Stimulated activated CD8-positive, alpha-beta memory T cell treated with anti-CD3 and anti-CD28 coated beads, Interleukin-2, amount 100 ng/mL, for 1 hour (primary cell): ENCODE data around the gene ZER1.
"Not testable (repeated sequence)": the region's sequence is repeated elsewhere in the genome, so short reads cannot be mapped to it uniquely, and the experiment has no call there.

Experiments
- DNase-seq, 2 donors: peaks; one replicate each; pipeline ENCODE4 v3.0.0-alpha.2; 2020; ENCODE audit warnings: low read depth in 2 of 2

The ZER1 gene

DNA sequence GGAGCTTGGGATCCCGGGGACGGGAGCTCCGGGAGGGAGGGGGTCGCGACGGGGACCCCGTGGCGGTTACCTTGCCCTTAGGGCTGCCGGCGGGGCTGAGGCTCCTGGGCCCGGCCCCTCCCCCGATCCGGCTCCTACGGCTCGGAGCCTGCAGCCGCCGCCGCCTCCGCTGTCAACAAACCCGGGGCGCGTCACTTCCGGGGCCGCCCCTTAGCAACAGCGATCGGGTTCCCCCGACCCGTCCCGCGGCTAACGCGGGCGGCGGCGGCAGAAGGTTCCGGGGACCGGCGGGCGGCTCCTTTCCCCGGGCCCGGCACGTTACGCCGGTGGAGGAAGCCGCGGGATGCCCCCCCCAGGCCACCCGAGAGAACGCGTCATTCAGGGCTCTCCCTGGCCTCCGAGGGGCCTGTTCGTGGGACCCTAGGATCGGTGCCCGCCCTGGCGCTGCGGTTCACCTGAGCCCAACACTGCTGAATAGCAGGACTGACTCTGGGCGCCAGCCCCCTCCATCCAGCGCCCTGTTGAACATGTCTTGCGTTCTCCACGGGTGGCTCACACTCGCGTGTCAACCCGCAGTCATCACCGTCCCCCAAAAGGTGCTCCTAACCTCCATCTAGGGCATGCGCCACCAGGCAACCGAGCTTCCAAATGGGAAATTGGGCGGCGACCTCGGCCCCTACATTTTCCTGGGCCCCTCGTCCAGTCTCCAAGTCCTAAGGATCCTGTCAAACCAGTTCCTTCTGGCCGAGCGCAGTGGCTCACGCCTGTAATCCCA lies at the start of gene ZER1:
TSS of gene ZER1 (minus strand) at position 183 of the 775 bp plus-strand sequence. CDS start 16,362 bp downstream, outside the sequence.
- DNase-seq = peak; percentile 87 to 89

DNA sequence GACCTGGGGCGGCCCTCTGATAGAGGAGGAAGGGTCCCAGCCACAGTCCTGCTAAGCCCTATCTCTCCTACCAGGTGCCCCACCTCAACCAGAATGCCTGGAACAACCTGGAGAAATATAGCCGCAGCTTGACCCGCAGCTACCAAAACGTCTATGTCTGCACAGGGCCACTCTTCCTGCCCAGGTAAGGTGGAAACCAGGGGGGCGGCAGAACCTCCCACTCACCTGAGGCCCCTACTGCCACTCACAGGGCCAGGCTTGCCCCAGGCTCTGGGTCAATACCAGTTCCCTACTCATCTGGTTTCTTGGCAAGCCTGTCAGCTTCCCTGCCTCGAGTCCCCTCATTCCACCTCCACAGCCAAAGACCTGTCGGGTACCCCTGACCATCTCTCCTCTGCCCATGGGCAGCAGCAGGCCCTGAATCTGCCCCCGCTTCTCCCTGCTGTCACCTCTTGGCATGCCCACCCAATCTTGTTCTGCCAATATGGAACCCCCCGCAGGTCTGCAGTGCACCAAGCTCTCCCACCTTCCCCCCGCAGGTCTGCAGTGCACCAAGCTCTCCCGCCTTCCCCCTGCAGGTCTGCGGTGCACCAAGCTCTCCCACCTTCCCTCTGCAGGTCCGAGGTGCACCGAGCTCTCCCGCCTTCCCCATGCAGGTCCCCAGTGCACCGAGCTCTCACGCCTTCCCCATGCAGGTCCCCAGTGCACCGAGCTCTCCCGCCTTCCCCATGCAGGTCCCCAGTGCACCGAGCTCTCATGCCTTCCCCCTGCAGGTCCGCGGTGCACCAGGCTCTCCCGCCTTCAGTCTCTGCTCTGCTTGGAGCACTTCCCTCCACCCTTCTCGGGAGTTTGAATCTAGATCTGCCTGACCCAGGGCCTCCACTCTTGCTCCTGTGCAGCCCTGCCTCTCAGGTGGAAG lies 49.2 kb upstream of the ZER1 start:
- DNase-seq = no peak

- no peak for DNase-seq
These were observed 48.3 kb upstream of the ZER1 start for GRCh38 chr9:128819716-128820664.

DNA sequence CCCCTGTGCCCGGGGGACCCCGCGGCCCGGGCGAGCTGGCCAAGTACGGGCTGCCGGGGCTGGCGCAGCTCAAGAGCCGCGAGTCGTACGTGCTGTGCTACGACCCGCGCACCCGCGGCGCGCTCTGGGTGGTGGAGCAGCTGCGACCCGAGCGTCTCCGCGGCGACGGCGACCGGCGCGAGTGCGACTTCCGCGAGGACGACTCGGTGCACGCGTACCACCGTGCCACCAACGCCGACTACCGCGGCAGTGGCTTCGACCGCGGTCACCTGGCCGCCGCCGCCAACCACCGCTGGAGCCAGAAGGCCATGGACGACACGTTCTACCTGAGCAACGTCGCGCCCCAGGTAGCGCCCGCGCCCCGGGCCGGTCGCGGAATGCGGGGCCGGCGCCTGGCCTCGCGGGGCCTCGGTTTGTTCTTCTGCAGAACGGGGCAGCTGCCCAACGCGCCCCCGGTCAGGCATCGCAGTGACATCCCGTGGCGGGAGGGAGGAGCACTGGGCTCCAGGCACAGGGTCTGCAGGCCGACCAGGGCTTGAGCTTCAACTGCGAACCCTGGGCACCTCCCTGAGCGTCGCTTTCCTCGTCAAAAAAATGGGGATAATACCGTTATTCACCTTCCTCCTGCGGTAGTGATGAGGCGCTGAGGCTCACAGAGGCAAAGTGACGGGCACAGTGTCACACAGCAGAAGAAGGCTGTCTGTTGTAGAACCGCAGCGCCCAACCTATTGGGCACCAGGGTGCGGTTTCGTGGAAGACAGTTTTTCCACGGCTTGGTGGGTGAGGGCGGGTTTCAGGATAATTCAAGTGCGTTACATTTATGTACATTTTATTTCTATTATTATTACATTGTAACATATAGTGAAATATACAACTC lies 47.4 kb upstream of the ZER1 start:
- peak in 1 of 2 donors; percentile 21 for DNase-seq

- peak; percentile 95 to 97 for DNase-seq
These were observed 46.5 kb upstream of the ZER1 start, which contains the start of gene ENDOG for GRCh38 chr9:128818099-128818838. TSS of gene ENDOG (plus strand) at chr9:128818500. CDS start at chr9:128818685, 185 bp downstream.

DNA sequence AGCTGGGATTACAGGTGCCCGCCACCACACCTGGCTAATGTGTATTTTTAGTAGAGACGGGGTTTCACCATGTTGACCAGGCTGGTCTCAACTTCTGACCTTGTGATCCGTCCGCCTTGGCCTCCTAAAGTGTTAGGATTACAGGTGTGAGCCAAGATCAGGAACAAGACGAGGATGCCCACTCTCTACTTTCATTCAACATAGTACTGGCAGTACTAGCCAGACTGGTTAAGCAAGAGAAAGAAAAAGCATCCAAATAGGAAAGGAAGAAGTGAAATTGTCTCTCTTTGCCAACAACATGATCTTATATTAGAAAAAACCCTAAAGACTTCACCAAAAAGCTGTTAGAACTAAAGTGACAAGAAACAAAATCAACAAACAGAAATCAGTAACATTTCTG lies 39.1 kb upstream of the ZER1 start:
- DNase-seq = no peak

DNA sequence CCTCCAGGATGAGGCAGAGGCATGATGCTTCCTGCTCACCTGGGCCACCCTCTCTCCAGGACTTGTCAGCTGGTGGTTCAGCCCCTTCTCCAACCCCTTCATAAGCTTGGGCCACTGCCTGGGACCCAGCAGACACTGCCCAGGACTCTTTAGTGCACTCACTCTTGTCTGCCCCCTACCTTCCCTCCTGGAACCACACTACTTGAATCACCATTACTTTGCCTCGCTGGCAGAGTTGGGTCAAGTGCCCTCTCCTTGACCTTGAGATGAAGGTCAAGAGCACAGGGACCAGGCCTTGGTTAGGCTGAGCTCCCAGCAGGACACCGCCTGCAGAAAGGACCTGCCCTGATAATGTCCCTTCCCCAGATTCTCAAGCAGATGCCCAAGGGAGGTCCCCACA lies 38.1 kb upstream of the ZER1 start:
- no peak for DNase-seq

GRCh38 chr9:128809036-128809599 lies 37.4 kb upstream of the ZER1 start:
- DNase-seq = no peak

GRCh38 chr9:128808543-128808942 lies 36.8 kb upstream of the ZER1 start:
- no peak for DNase-seq

DNA sequence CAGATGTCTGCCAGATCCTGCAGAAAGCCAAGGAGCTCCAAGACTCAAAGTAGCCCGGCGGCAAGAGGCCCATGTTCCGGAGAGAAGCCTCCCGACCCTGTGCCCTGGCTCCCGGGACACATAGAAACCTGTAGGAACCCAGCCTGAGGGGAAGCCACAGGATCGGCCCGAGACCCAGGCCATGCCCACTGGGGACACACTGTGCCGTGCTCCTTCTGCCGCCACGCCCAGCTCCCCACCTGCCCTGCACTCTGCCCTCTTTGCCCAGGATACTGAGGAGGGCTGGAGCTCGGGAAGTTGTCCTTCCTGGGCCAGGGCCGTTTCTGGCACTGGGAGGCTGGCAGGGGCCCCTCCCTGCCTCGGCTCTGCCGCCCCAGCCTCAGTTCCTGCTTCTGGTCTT lies 36.1 kb upstream of the ZER1 start:
- DNase-seq = no peak

- no peak for DNase-seq
These were observed 33.9 kb upstream of the ZER1 start for GRCh38 chr9:128805661-128806060.

DNA sequence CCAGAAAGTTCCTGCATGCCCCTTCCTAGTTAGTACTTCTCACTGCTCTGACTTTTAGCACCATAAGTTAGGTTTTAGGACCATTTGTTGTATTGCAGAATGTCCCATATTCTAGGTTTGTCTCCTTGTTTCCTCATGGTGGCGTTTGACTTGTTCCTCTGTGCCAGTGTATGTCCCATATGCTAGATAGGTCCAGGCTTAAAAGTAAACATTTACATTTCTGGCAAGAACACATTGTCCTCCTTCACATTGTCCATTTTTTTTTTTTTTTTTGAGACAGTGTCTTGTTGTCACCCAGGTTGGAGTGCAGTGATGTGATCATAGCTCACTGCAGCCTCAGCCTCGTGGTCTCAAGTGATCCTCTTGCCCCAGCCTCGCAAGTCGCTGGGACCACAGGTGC lies 30.8 kb upstream of the ZER1 start:
- no peak for DNase-seq

DNA sequence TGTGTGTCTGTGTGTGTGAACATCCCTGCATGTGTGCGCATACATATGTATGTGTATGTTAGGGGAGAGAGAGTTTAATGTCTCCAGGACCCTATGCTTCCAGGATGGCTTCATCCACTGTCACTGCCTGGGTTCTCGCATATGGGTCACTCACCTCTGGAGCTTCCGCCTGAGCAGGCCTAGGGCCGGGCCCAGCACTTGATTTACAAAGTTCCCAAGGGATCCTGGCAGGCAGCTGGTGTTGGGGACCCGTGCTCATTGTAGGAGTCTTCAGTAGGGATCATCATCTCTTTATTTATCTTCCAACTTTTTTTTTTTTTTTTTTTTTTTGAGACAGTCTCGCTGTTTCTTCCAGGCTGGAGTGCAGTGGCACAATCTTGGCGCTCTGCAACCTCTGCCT lies 28.3 kb upstream of the ZER1 start:
- no peak for DNase-seq

- no peak for DNase-seq
These were observed 27.2 kb upstream of the ZER1 start for GRCh38 chr9:128798896-128799295.

DNA sequence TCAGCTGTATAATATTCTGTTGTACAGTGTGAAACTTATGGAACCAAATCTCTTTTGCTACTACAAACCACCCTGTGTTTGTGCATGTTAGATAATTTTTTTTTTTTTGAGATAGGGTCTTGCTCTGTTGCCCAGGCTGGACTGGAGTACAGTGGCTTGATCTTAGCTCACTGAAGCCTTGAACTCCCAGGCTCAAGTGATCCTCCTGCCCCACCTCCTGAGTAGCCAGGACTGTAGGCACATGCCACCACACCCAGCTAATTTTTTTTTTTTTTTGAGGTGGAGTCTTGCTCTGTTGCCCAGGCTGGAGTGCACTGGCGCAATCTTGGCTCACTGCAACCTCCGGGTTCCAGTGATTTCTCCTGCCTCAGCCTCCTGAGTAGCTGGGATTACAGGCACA lies 23.2 kb upstream of the ZER1 start:
- DNase-seq = not testable (repeated sequence)

- no peak for DNase-seq
These were observed 21.4 kb upstream of the ZER1 start for GRCh38 chr9:128792978-128793686.

DNA sequence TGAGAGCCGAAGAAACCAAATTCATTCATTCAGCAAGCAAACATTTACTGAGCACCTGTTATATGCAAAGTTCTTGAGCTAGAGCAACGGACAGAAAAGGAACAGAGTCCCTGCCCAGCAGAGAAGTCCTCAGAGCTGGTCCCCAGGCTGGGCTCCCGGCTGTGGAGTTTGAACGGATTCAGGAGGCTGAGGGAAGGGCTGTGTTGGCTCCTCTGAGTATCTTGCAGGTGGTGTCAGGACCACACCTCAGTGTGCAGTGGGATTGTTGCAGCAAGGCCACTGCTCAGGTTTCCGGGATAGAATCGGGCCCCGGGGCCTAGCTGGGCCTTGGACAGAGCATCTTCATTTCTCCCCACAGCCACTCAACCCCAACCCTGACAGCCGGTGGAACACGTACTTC lies 20.4 kb upstream of the ZER1 start:
- no peak for DNase-seq

DNA sequence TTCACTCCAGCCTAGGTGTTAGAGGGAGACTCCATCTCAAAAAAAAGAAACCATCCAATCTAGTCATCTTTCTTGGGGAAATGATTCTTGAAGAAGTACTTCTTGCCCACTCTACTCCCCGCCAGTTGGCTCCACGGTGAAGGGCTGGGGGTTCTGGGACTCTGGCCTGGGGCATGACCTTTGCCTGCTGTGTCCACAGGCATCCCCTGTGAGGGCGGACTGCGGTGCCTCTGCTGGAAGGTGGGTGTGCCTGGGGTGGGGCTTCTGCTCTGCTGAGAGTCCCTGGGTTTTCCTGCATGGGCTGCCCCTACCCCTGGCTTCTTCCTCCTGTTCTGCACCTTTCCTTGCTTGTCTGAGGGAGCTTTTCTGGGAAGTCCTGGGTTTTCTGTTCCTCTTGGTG lies 18.8 kb upstream of the ZER1 start:
- no peak for DNase-seq

GRCh38 chr9:128788445-128788844 lies 16.7 kb upstream of the ZER1 start:
- no peak for DNase-seq
